K562 (cell line): Measurements from ENCODE around the gene ARHGAP23. TPM values are rescaled to one million over a fixed set of nuclear protein-coding genes. Genes with fewer than 3 reads are reported as not detected.
A peak's percentile ranks its signal among the peaks of the same experiment; 100 is the strongest.

Experiments
- ATAC-seq: fragments of 200-7000 bp; cut with Tn5 transposase; 3 replicates; pipeline ENCODE4 v1.9.1; 2020; ENCODE audit warnings: moderate library complexity
- BruUV-seq: library from RNA; stranded (reverse); fragments of 400-500 nt; replicated peaks from 2 replicates; lab custom pipeline; 2021; lab: Mats Ljungman, UMichigan
- CTCF ChIA-PET: fragments of 300-600 bp; formaldehyde crosslinking; extraction: SDS; loops from one replicate; lab custom pipeline; 2021; ENCODE audit warnings: low intra/inter-chr PET ratio; lab: Yijun Ruan, JAX
- POLR2A ChIA-PET: fragments of 300-600, 350-650 bp; sonication (Branson Sonifier 250); formaldehyde crosslinking; extraction: SDS; loops from one replicate; lab custom pipeline; 2021; ENCODE audit warnings: antibody characterized with exemption, inconsistent platforms; lab: Yijun Ruan, JAX
- DNase-seq, 4 experiments: peaks; one replicate each; pipeline versions ENCODE4 v3.0.0 to v3.0.0-alpha.2; 2011 to 2018; ENCODE audit warnings: low spot score in 3 of 4, mixed read lengths in 3 of 4; ENCODE audit errors: extremely low read depth in 1 of 4
- FAIRE-seq: peaks from 2 replicates; lab custom pipeline; 2011; peaks lifted over from hg19 to GRCh38; lab: Jason Lieb, UNC
- H2AFZ ChIP-seq: 2 replicates; pipeline ENCODE4 v1.6.0; 2011; ENCODE audit warnings: low read depth, low read length, control low read depth, inconsistent platforms
- H3K27ac ChIP-seq: fragments of 200-600 bp; 3 replicates; pipeline ENCODE4 v1.8.0; 2011; ENCODE audit warnings: low read depth, mild to moderate bottlenecking, control low read depth, inconsistent platforms, low read length, moderate library complexity, mixed read lengths; ENCODE audit errors: extremely low read depth
- H3K27me3 ChIP-seq, 2 experiments: fragments of 300-600 bp in 1 of 2; 2 replicates in 1 of 2; 3 replicates in 1 of 2; pipeline versions ENCODE4 v1.6.0 to v1.8.0; 2011; ENCODE audit warnings: inconsistent platforms in 2 of 2, low read length in 2 of 2, mild to moderate bottlenecking in 1 of 2, mixed read lengths in 1 of 2, moderate library complexity in 1 of 2; ENCODE audit not compliant: control insufficient read depth in 2 of 2, insufficient read depth in 2 of 2
- H3K36me3 ChIP-seq: fragments of 300-600 bp; 3 replicates; pipeline ENCODE4 v1.8.0; 2011; ENCODE audit warnings: mild to moderate bottlenecking, low read length, inconsistent platforms; ENCODE audit not compliant: control insufficient read depth, insufficient read depth
- H3K4me1 ChIP-seq, 2 experiments: fragments of 200-600 bp in 1 of 2; replicated peaks in 1 of 2; 2 replicates in 1 of 2; 3 replicates in 1 of 2; pipeline versions ENCODE4 v1.5.1 to v1.8.0; 2011; ENCODE audit warnings: inconsistent platforms in 2 of 2, low read length in 2 of 2, mild to moderate bottlenecking in 1 of 2, mixed read lengths in 1 of 2, moderate library complexity in 1 of 2; ENCODE audit not compliant: control insufficient read depth in 2 of 2, insufficient read depth in 2 of 2
- H3K4me2 ChIP-seq: 2 replicates; pipeline ENCODE4 v1.6.1; 2011; ENCODE audit warnings: low read length, control low read depth, inconsistent platforms, mixed read lengths; ENCODE audit not compliant: insufficient read depth
- H3K4me3 ChIP-seq: fragments of 200-600 bp; sonication (generic), shearing (Covaris generic); 2 replicates; pipeline ENCODE4 v1.5.1; 2016; ENCODE audit warnings: control low read depth, inconsistent platforms
- H3K79me2 ChIP-seq: fragments of 200-600 bp; 3 replicates; pipeline ENCODE4 v1.8.0; 2011; ENCODE audit warnings: low read length, inconsistent platforms; ENCODE audit not compliant: control insufficient read depth, insufficient read depth
- H3K9ac ChIP-seq, 2 experiments: 2 replicates each; pipeline versions ENCODE4 v1.6.0 to v1.6.1; 2011; ENCODE audit warnings: low read depth in 2 of 2, low read length in 2 of 2, control low read depth in 1 of 2, inconsistent platforms in 1 of 2, mild to moderate bottlenecking in 1 of 2, mixed read lengths in 1 of 2; ENCODE audit not compliant: insufficient read depth in 1 of 2
- H3K9me1 ChIP-seq: one replicate; pipeline ENCODE4 v1.6.0; 2011; ENCODE audit warnings: inconsistent platforms, mild to moderate bottlenecking, low read length, moderate library complexity; ENCODE audit not compliant: control insufficient read depth, insufficient read depth
- H3K9me3 ChIP-seq: replicated peaks from 2 replicates; pipeline ENCODE4 v1.5.1; 2011; ENCODE audit warnings: low read depth, low read length, inconsistent platforms; ENCODE audit not compliant: control insufficient read depth, insufficient read depth
- H4K20me1 ChIP-seq: replicated peaks from 2 replicates; pipeline ENCODE4 v1.6.1; 2011; ENCODE audit warnings: low read length, inconsistent platforms, mixed read lengths; ENCODE audit not compliant: control insufficient read depth, insufficient read depth
- MGA ChIP-seq: fragments of 450-650 bp; IDR thresholded peaks from 2 replicates; pipeline ENCODE4 v1.6.1; 2016; ENCODE audit warnings: mild to moderate bottlenecking, moderate library complexity
- PHB2 ChIP-seq: fragments of 450-650 bp; IDR thresholded peaks from 2 replicates; pipeline ENCODE4 v1.6.1; 2017; ENCODE audit warnings: low read depth
- POLR2G ChIP-seq: fragments of 200-400 bp; formaldehyde crosslinking; IDR thresholded peaks from 2 replicates; pipeline ENCODE4 v1.6.1; 2017; ENCODE audit warnings: low read depth, mild to moderate bottlenecking, antibody characterized with exemption, low read length, moderate library complexity
- TFAP4 ChIP-seq: sonication (generic); formaldehyde crosslinking; IDR thresholded peaks from 2 replicates; pipeline ENCODE4 v1.8.0; 2022; ENCODE audit warnings: missing genetic modification reagents, mild to moderate bottlenecking, moderate library complexity, borderline replicate concordance
- ZBTB2 ChIP-seq: fragments of 450-650 bp; IDR thresholded peaks from 2 replicates; pipeline ENCODE4 v1.6.1; 2016; ENCODE audit warnings: antibody characterized with exemption
- ZNF589 ChIP-seq: fragments of 200-800 bp; sonication (Bioruptor generic); IDR thresholded peaks from 2 replicates; pipeline ENCODE4 v1.6.1; 2016; ENCODE audit warnings: low read depth, missing genetic modification characterization, missing compliant biosample characterization
- WGBS: fragments of 100-300 bp; shearing (Covaris generic); methylation state at CpG from one replicate; pipeline ENCODE4 v1.1.6; 2016; ENCODE audit warnings: low coverage, mixed read lengths; ENCODE audit not compliant: insufficient coverage; ENCODE audit errors: missing lambda C conversion rate; 5-methylcytosine and 5-hydroxymethylcytosine counted together
- in situ Hi-C: fragments of 300-500 bp; cut with MboI; formaldehyde crosslinking; loops from 4 replicates; pipeline ENCODE4 v1.15.0; 2018; ENCODE audit warnings: inconsistent platforms, mixed read lengths
- intact Hi-C: fragments of 100-400 bp; cut with micrococcal nuclease; formaldehyde crosslinking; loops from 2 replicates; pipeline ENCODE4 v1.14.2; 2022
- polyA plus RNA-seq, 8 experiments: library from polyadenylated mRNA; depleted of rRNA in 4 of 8; stranded (reverse) in 5 of 8; unstranded in 3 of 8; fragments of >200 nt; fragmentation: Nextera tagmentation in 2 of 8; fragmentation: Illumina TruSeq in 1 of 8; extraction: Ambion mirVana in 2 of 8; extraction: Trizol in 1 of 8; gene quantifications; 2 replicates each; pipeline versions ENCODE4 v1.2.1 to v1.2.3, GENCODE V29; 2011 to 2014; ENCODE audit warnings: inconsistent platforms in 1 of 8, missing spikeins in 1 of 8
- total RNA-seq, 7 experiments: library from RNA; depleted of rRNA in 6 of 7; stranded (reverse); fragments of >200 nt in 6 of 7; fragmentation: Illumina TruSeq in 2 of 7; extraction: Trizol in 2 of 7; gene quantifications; 2 replicates each; pipeline versions ENCODE4 v1.2.1 to v1.2.3, GENCODE V29; 2011 to 2021; ENCODE audit warnings: low replicate concordance in 1 of 7

ARHGAP23 gene
- total and polyA plus RNA-seq, 9 of the 15 experiments (the other 6 are each of a cell fraction or from before 2014, with no cell fraction given): 0.01 to 2.7 (median 0.70) TPM

GRCh38 chr17:38509772-38510420, 81.6 kb downstream of the ARHGAP23 start:
- Histone ChIP-seq H3K4me3 (peak overlapping the region; percentile 9), H3K9me1 (no peaks in the 10 kb centered on the region), H2AFZ (peak overlapping the region; percentile 76), H3K27me3 (peaks cover 3 to 35% of the 10 kb centered on the region in 2 experiments; a peak in 3 of 5 replicates), H3K27ac (no peak overlapping the region), H4K20me1 (peaks cover 8% of the 10 kb centered on the region), H3K4me1 (peaks cover 0 to 22% of the 10 kb centered on the region in 2 experiments; a peak in 2 of 5 replicates), H3K9ac (peak overlapping the region in 1 of 2 experiments; percentile 78; a peak in 2 of 4 replicates), H3K4me2 (peak overlapping the region; percentile 47; the same call in 1 of the 2 replicates), H3K36me3 (no peaks in the 10 kb centered on the region), H3K79me2 (no peaks in the 10 kb centered on the region), H3K9me3 (no peaks in the 10 kb centered on the region)
- ATAC-seq: peak; percentile 49
- ChIA-PET CTCF (interaction anchor here (0.7 to 1.5 kb wide), 4 partner anchors 17 to 242 kb away, joined by 3 to 9 read pairs (median 3); no protein-coding TSS in a partner anchor), POLR2A (interaction anchor here (0.6 kb wide), 2 partner anchors 20 to 114 kb away, joined by 5 read pairs; no protein-coding TSS in a partner anchor)
- DNase-seq: peak in 2 of 4 experiments; percentile 55 to 57
- WGBS: 2% methylated on average over 59 of the region's 80 CpGs
- intact Hi-C loops (no loop called here), in situ Hi-C loops (loop anchor here (5.0 kb wide), 1 partner anchor 152 kb away; no protein-coding TSS in a partner anchor)
- no TSS peak for BruUV-seq
- no peak for FAIRE-seq
- TF ChIP-seq MGA (peak; percentile 58; the same call in 1 of the 2 replicates), TFAP4 (CRISPR knock-in tag) (no peak), ZNF589 (CRISPR knock-in tag) (0 out of 2 replicates have a peak, but pooled peaks have one; percentile 38), ZBTB2 (no peak; the same call in 1 of the 2 replicates), PHB2 (no peak), POLR2G (peak; percentile 55; the same call in 1 of the 2 replicates)
